HEK293T (cell line): Measurements from ENCODE around the gene LRRC73.

Source experiments
- CTCF ChIA-PET: fragments of 350-600 bp; formaldehyde crosslinking; extraction: SDS; loops from one replicate; lab custom pipeline; 2021; ENCODE audit warnings: antibody characterized with exemption, inconsistent platforms; lab: Yijun Ruan, JAX
- POLR2A ChIA-PET: fragments of 350-600 bp; formaldehyde crosslinking; extraction: SDS; loops from one replicate; lab custom pipeline; 2020; ENCODE audit warnings: antibody characterized with exemption, inconsistent platforms; lab: Yijun Ruan, JAX
- DNase-seq: peaks from one replicate; pipeline ENCODE4 v3.0.0; 2012; ENCODE audit warnings: mixed read lengths; ENCODE audit errors: extremely low spot score
- ARNT ChIP-seq: fragments of 450-650 bp; IDR thresholded peaks from 2 replicates; pipeline ENCODE4 v1.6.1; 2017; ENCODE audit warnings: mild to moderate bottlenecking
- BHLHE40 ChIP-seq: fragments of 450-650 bp; IDR thresholded peaks from 2 replicates; pipeline ENCODE4 v1.6.1; 2016; ENCODE audit warnings: mild to moderate bottlenecking, moderate library complexity, borderline replicate concordance
- CTBP1 ChIP-seq: fragments of 450-650 bp; IDR thresholded peaks from 2 replicates; pipeline ENCODE4 v1.6.1; 2016; ENCODE audit warnings: borderline replicate concordance
- ELF4 ChIP-seq: fragments of 450-650 bp; IDR thresholded peaks from 2 replicates; pipeline ENCODE4 v1.6.1; 2017; ENCODE audit warnings: antibody characterized with exemption
- FOXA1 ChIP-seq: fragments of 450-650 bp; IDR thresholded peaks from 2 replicates; pipeline ENCODE4 v1.6.1; 2016; ENCODE audit warnings: mild to moderate bottlenecking
- FOXK2 ChIP-seq: fragments of 450-650 bp; IDR thresholded peaks from 2 replicates; pipeline ENCODE4 v1.6.1; 2016; ENCODE audit warnings: mild to moderate bottlenecking
- FOXM1 ChIP-seq: fragments of 450-650 bp; IDR thresholded peaks from 2 replicates; pipeline ENCODE4 v1.6.1; 2017; ENCODE audit warnings: mild to moderate bottlenecking, borderline replicate concordance
- L3MBTL2 ChIP-seq: fragments of 450-650 bp; conservative IDR thresholded peaks from 2 replicates; pipeline ENCODE4 v1.6.1; 2016; ENCODE audit warnings: mild to moderate bottlenecking
- LEF1 ChIP-seq: fragments of 450-650 bp; IDR thresholded peaks from 2 replicates; pipeline ENCODE4 v1.6.1; 2017; ENCODE audit warnings: mild to moderate bottlenecking, borderline replicate concordance
- NFRKB ChIP-seq: fragments of 450-650 bp; IDR thresholded peaks from 2 replicates; pipeline ENCODE4 v1.6.1; 2016; ENCODE audit warnings: mild to moderate bottlenecking, moderate library complexity
- SP1 ChIP-seq: fragments of 450-650 bp; IDR thresholded peaks from 2 replicates; pipeline ENCODE4 v1.6.1; 2017
- SUZ12 ChIP-seq: fragments of 450-650 bp; IDR thresholded peaks from 2 replicates; pipeline ENCODE4 v1.6.1; 2016; ENCODE audit warnings: mild to moderate bottlenecking
- TARDBP ChIP-seq: fragments of 450-650 bp; IDR thresholded peaks from 2 replicates; pipeline ENCODE4 v1.6.1; 2016
- ZNF384 ChIP-seq: fragments of 450-650 bp; IDR thresholded peaks from 2 replicates; pipeline ENCODE4 v1.6.1; 2016
- TF ChIP-seq, protein P1 (sequence below): fragments of 450-650 bp; IDR thresholded peaks from 2 replicates; pipeline ENCODE4 v1.6.1; 2016

LRRC73 gene

DNA sequence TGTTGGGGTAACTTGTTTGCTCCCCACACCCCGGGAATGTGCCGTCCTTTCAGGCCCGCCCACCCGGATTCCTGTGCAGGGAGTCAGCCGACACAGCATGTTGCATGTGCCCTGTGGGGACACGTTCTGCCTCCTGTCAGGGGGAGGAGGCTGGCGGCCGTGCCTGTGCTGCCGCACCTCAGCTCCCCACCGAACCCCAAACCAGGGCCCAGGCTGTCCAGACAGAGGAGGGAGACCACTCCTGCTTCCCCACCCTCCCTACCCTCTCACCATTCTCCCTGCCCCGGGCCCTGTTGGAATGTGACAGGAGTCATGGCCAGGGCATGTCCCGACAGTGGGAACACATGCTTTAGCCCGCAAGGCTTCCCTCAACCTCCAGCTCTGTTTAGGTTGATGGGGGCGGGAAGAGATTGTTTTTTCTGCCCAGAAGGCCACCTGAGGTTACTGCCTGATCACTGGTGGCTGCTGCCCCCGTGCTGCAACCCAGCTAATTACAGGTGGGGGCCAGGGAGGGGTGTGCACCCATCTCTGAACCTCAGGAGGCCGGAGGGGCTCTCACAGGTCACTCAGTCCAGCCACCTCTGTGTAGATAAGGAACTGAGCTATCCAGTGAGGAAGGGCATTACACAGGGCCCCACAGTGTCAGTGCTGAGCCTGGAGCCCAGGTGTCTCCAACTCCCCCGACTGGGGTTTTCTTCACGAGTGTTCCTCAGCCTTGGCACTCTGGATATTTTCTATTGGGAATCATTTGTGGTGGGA lies 13.6 kb downstream of the LRRC73 start:
- ChIA-PET POLR2A (interaction anchor here (1.7 kb wide), 1 partner anchor 19 kb away, joined by 8 read pairs; the partner anchor contains the start of gene TJAP1), CTCF (interaction anchor here (0.7 to 3.5 kb wide), 6 partner anchors 10 to 47 kb away, joined by 3 to 17 read pairs (median 4); partner anchors contain the start of gene DLK2)
- TF ChIP-seq ZNF384 (no peak), ELF4 (no peak), FOXA1 (no peak), LEF1 (no peak)
- peak; percentile 58 for DNase-seq

DNA sequence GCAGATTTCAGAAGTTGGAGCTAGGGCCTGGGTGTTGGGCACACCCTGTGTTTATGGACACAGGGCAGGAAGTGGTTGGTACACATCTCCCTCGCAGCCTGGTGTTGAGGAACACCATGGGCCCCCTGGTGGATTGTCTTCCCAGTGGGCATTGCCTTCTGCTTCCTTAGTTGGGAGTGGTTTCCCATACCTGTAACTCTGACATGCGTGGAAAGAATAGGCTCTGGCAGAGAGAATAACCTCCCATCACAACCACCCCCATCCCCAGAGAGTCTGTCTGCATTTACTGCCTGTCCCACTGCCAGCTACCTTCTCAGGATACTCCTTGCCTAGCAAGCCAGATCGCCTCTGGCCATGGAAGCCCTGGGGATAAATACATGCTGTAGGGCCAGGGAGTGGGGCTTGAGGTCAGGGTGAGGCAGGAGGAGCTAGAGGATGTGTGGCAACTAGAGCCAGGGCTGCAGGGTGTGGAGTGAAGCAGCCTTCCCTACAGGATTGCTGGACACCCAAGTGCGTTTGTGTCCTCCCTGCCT lies 14.7 kb downstream of the LRRC73 start:
- CTCF ChIA-PET: interaction anchor here (1.0 to 3.5 kb wide), 4 partner anchors 9 to 134 kb away, joined by 3 to 17 read pairs (median 6); no protein-coding TSS in a partner anchor
- TF ChIP-seq LEF1 (no peak), SUZ12 (no peak), ARNT (no peak), CTBP1 (no peak), L3MBTL2 (no peak), FOXK2 (no peak)
- POLR2A ChIA-PET: interaction anchor here (1.1 to 1.7 kb wide), 2 partner anchors 18 to 68 kb away, joined by 3 to 8 read pairs; partner anchors contain the start of genes ABCC10 and TJAP1
- no peak for DNase-seq

DNA sequence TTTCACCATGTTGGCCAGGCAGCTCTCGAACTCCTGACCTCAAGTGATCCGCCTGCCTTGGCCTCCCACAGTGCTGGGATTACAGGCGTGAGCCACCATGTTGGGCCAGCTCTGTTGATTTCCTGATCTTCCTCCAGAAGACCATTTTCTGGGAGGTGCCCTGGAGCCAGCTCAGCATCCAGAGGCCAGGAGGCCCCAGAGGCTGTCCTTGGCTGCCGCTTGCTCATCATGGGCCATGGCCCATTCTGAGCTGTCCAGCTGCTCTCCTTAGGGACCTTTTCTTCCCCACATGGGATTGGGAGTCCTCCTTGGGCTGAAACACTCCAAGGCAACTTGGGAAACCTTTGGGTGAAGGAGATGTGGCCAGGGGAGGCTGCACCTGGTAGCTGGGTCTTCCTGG lies 15.4 kb downstream of the LRRC73 start:
- POLR2A ChIA-PET: interaction anchor here (1.1 kb wide), 1 partner anchor 68 kb away, joined by 3 read pairs; the partner anchor contains the start of gene ABCC10
- TF ChIP-seq LEF1: no peak
- no peak for TF ChIP-seq ELF4
- TF ChIP-seq, protein P1, sequence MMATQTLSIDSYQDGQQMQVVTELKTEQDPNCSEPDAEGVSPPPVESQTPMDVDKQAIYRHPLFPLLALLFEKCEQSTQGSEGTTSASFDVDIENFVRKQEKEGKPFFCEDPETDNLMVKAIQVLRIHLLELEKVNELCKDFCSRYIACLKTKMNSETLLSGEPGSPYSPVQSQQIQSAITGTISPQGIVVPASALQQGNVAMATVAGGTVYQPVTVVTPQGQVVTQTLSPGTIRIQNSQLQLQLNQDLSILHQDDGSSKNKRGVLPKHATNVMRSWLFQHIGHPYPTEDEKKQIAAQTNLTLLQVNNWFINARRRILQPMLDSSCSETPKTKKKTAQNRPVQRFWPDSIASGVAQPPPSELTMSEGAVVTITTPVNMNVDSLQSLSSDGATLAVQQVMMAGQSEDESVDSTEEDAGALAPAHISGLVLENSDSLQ: no peak
- TF ChIP-seq TARDBP: no peak
- DNase-seq: no peak
- CTCF ChIA-PET: interaction anchor here (1.8 to 3.5 kb wide), 2 partner anchors 11 kb away, joined by 3 to 17 read pairs; no protein-coding TSS in a partner anchor

DNA sequence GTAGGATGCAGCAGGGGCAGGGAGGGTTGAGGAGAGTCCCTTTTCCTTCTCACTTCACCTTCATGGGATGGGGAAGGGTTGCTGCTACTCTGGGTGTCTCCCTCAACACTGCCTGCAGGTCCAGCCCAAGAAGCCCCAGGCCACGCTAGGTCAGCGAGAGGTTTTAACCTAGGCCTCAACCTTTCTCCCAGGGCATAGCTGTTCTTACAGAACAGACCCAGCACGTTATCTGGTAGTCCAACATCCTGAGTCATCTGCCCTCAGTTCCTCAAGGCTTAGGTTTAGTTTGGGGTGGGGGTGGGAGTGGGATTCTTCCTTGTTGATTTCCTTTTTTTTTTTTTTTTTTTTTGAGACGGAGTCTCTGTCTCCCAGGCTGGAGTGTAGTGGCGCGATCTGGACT lies 15.8 kb downstream of the LRRC73 start:
- CTCF ChIA-PET: interaction anchor here (1.8 to 3.5 kb wide), 2 partner anchors 10 to 12 kb away, joined by 3 to 17 read pairs; no protein-coding TSS in a partner anchor
- POLR2A ChIA-PET: interaction anchor here (1.1 to 2.7 kb wide), 3 partner anchors 10 to 67 kb away, joined by 3 to 8 read pairs (median 3); partner anchors contain the start of gene ABCC10
- no peak for DNase-seq
- TF ChIP-seq FOXK2: no peak
- TF ChIP-seq L3MBTL2: no peak
- TF ChIP-seq TARDBP: no peak
- no peak for TF ChIP-seq BHLHE40
- TF ChIP-seq NFRKB: no peak
- no peak for TF ChIP-seq ARNT

DNA sequence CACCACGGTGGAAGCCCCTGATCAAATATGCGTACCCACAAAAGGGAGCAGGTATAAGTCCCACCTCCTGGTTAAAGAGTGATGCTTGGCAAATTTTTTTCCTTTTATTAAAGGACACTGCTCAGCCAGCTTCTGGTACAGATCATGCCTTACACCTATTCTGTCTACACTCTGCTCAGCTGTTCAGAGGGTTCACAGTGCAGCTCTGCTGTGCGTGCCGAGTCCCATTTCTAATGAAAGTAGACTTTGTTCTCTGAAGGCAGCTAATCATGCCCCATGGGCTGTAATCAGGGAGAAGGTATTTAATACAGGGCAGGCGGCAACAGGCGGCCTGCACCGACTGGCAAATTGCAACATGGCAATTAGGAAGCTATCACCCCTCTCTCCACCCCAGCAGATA lies 16.3 kb downstream of the LRRC73 start:
- POLR2A ChIA-PET: interaction anchor here (1.1 to 2.7 kb wide), 4 partner anchors 10 to 34 kb away, joined by 3 to 8 read pairs (median 4); partner anchors contain the start of genes POLR1C and YIPF3
- CTCF ChIA-PET: interaction anchor here (0.8 to 2.4 kb wide), 3 partner anchors 10 to 564 kb away, joined by 3 to 7 read pairs (median 4); no protein-coding TSS in a partner anchor
- TF ChIP-seq L3MBTL2 (no peak), BHLHE40 (no peak), LEF1 (no peak), FOXM1 (no peak), FOXA1 (no peak), SUZ12 (no peak), ZNF384 (no peak), CTBP1 (no peak), ARNT (no peak), SP1 (no peak), NFRKB (no peak)
- TF ChIP-seq, protein P1: no peak
- DNase-seq: no peak

DNA sequence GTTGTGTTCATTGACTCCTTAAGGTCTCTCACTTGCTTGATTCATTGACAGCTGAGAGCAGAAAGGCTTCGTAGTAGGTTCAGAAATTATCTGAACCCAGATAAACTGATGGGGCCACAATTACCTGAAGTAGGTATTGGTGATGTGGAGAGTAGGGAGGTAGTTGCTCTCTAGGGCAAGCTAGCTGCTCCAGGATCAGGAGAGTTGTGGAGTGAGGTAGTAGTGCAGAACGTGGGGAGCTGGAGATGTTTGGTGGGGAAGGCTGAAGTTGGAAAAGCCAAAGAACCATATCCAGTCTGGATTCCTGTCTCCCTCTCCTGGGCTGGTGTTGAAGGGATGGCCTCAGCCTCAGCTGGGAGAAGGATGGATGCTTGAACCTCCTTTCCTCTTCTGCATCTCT lies 16.9 kb downstream of the LRRC73 start:
- ChIA-PET CTCF (interaction anchor here (0.6 to 2.4 kb wide), 5 partner anchors 14 to 565 kb away, joined by 3 to 7 read pairs (median 3); no protein-coding TSS in a partner anchor), POLR2A (interaction anchor here (1.1 to 2.7 kb wide), 4 partner anchors 9 to 34 kb away, joined by 3 to 8 read pairs (median 4); partner anchors contain the start of genes POLR1C and YIPF3)
- no peak for DNase-seq
- TF ChIP-seq FOXK2: no peak
- no peak for TF ChIP-seq FOXA1
- TF ChIP-seq LEF1: no peak
- TF ChIP-seq ZNF384: no peak
- TF ChIP-seq BHLHE40: no peak
- no peak for TF ChIP-seq ELF4
- no peak for TF ChIP-seq L3MBTL2
- TF ChIP-seq SP1: no peak
- TF ChIP-seq, protein P1: no peak
